Measurements from ENCODE around the gene TTLL3.

Gene TTLL3

DNA sequence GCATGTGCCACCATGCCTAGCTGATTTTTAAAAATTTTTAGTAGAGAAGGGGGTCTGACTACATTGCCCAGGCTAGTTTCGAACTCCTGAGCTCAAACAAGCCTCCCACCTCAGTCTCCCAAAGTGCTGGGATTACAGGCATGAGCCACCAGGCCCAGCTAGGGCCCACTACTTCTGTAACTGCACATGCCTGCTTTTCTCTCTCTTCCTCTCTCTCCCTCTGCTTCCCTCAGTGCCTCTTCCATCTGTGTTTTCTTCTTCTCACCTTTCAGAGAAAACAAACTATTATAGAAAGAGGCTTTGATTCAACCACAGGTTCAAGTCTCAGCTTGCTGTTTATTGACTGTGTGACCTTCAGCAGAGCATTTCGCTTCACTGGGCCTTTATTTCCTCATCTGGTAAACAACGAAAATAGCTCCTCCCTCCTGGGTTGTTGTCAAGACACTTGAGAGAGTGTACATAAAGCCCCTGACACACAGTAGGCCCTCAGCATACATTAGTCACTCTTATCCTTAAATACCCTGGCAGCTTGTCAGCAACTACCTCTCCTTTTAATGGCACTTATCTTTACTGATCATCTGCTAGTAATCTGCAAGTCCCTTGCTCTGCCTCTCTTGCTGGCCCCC lies 28.0 kb upstream of the TTLL3 start:
- no peak for DNase-seq

DNA sequence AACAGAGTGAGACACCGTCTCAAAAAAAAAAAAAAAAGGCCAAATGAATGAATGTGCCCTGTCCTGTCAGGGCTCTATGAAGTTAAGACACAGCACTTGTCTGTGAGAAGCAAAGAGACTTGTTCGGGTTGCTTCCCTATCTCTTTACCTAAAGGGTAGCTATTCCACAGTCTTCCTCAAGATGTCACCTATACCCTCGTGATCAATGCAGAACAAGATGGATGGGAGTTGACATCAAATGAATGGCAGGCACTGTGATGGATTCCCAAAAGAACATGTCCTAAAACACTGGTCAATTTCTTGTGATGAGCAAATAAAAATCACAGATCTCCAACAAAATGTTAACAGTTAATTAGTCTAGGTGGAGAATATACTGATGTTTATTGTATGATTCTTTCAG lies 27.3 kb upstream of the TTLL3 start:
- DNase-seq: no peak

DNA sequence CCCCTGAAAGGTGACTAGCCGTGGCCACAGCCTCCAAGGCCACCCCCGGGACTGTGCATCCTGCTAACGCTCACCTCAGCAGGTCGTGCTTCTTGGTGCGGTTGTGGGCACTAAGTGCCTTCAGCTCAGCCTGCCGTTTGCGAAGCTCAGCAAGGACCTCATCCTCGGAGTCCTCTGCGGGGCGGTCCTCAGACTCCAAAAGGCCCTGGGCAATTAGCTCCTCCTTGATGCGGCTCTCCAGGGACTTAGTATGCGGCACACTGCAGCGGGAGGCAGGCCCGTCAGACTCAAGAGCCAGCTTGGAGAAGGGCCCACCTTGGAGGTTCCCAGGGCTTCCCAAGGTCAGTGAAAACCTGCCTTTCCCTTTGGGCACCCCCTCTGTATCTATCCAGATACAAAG lies 26.1 kb upstream of the TTLL3 start:
- no peak for DNase-seq

DNA sequence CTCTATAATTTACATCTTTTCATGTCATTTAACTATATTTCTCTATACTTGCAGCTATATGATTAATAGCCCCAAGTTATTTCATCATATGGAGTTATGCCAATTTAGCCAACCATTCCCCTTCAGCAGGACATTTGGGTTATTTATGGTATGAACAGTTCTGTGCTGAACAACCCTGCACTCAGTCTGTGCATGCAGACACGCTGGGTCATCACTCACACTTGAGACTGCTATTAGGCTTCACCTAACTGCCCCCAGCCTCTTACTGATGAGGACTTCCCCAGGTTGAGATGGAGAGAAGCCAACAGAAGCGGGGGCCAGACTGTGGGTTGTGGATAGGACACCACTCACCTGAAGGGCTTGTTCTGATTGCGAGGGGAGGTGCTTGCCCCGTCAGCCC lies 25.1 kb upstream of the TTLL3 start:
- DNase-seq: no peak

DNA sequence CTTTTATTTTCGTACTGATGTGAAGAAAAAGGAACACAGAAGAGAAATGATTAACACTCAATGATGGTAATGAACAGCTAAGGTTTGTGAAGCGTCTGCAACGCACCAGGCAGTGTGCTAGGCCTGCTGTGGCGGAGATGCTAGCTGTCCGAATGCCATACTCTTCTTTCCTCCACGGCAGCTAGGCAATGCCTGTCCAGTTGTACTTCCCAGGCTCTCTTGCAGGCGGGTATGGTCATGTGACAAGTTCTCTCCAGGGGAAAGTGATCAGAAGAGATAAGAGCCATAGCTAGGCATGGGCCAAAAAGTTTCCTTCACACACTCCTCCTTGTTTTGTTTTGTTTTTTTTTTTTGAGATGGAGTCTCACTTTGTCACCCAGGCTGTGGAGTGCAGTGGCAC lies 24.5 kb upstream of the TTLL3 start:
- no peak for DNase-seq

DNA sequence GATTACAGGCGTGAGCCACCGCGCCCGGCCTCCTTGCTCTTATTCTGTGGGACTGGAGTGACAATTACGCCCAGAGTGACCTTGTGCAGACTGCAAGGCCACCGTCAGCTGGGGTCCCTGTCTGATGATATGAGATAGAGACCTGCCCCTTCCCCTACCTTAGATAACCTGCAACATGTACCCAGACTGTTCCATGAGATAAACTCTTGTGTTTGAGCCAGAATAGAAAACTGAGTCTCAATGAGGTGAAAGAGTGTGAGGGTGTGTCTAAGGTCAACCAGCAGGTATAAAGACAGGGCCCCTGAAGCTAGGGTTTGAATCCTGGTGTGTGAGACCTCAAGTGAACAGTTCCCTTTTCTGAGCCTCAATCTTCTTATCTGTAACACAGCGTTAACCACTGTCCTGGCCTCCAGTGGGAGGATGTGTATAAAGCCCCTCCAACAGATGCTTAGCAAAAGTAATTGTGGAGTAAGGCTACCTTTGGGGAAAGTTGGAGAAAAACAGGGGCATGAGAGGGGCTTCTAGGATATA lies 23.8 kb upstream of the TTLL3 start:
- DNase-seq: no peak

DNA sequence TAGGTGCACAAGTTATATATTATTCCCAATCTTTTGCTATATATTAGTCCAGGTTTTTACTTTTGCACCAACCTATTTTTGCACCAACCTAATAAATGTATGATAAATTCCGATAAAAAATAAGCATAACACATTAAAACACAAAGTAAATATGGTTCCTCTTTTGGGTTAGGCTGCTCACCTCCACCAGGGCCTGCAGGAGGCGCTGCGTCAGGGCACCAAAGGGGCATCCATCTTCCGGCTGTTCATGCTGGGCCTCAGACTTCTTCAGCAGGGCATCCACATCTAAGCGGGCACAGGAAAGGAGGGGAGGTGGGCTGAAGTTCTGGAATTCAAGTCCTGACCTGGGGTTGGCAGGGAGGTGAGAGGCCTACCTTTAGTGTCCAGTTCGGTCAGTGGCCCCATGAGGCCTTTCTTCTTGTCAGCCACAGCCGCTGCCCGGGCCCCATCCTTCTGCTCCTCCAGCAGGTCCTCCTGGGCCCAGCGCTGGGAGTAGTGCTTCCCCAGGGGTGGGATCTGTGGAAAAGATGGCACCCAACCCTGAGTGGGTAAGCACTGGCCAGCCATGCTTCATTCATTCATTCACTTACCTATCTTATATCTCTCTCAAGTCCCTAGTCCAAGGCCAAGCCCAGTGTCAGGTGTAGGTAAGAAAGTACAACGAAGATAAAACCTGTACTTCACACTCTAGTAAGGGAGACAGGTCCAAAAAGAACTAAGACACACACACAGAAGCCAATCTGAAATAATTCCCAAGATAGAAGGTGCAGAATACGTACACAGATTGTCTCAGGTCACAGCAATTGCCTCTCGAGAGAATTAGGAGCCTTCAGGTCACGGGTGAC lies 23.0 kb upstream of the TTLL3 start:
- DNase-seq: no peak

DNA sequence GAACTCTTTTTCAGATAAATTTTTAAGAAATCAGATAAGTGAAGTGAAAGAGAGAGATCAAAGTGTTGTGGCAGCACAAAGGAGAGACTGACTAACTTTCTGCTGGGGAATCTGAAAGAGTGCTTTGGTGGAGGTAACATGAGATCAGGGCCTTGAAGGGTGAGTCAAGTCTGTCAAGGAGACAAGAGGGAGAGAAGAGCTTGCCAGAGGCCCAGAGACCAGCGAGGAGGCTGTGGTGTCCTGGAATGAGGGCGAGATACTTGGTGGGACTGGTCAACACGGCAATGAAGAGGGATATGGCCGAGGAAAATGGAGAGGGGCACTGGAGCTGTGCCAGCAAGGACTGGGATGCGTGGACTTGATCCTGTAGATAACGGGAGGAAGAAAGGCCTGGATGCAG lies 22.3 kb upstream of the TTLL3 start:
- DNase-seq: no peak

DNA sequence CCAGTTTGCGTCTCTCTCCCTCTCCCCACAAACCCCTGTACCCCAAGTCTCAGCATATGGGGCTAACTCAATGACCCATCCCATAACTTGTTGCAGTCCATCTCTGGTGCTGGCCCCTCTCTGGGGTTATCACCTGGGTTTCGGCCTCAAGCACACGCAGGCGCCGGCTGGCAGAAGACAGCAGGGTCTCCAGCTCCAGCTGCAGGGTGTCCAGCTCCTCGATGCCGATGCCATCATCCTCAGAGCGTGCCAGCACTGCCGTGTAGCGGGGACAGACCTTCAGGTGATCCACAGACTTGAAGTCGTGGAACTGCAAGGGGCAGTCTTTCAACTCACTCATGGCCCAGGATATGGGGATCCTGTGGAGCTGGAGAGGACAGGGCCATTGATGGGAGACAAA lies 18.9 kb upstream of the TTLL3 start:
- DNase-seq: no peak

DNA sequence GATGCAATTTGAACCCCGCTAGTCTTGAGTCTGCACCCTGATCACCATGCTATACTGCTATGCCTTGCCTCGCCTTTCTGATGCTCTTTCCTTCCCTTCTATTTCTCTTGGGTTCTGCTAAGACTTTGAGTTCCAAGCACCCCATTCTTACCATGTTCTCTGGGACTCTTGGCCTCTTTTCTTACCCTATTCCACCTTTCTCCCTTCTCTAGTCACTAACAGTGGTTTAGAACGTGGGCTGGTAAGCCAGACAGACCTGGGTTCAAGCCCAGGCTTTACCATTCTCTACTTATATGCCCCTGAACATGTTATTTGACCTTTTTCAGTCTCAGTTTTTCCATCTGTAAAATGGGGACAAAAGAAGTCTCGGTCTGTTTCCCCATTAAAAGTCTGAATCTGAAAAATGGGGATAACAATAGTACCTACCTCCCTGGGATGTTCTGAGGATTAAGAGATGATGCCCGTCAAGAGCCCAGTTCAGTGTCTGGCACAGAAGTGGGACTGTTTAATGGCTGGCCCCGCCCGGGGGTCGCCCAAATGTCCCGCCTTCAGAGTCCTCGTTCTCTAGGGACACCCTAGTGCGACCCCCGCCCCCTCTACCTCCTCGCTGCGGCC lies 18.2 kb upstream of the TTLL3 start:
- no peak for DNase-seq

DNA sequence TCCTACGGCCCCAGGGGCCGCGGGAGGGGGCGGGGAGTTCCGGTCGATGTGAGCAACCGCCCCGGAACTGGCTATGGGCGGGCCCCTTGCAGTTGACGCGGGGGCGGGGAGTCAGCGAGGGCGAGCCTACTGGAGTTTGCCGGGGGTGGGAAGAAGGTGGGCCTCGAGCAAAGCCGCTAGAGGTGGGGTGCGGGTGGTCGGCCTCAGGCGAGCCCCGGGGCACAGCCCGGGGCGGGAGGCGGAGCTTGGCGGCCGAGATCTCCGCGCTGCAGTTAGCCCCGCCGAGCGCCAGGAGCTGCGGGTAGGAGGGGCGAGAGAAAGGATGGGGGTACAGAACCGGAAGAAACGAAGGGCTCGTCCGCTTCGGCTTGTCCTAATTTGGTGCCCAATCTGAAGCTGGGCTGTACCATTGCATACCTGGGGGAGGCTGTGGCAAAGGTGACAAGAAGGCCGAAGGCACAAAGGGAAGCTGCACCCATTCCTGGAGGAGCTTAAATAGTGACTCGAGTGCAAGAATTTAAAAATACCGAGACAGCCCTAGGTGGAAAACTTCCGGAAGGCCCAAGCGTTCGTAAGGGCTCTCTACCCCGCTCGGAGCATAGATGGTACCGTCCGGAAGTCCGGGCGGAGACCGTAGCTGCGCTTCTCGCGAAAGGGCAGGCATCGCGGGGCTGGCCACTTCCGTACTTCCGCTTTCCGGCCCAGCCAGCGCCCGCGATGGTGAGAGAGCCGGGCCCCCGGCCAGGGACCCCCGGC lies 17.5 kb upstream of the TTLL3 start, which contains the start of the genes ARPC4 and TADA3:
ARPC4 (plus strand) TSS at position 678 of the 756 bp plus-strand sequence; CDS start at position 718, 40 bp downstream.
TADA3 (minus strand) TSS at position 69 of the 756 bp plus-strand sequence. CDS start 1,007 bp downstream, outside the sequence.
- peak; percentile 89 for DNase-seq

DNA sequence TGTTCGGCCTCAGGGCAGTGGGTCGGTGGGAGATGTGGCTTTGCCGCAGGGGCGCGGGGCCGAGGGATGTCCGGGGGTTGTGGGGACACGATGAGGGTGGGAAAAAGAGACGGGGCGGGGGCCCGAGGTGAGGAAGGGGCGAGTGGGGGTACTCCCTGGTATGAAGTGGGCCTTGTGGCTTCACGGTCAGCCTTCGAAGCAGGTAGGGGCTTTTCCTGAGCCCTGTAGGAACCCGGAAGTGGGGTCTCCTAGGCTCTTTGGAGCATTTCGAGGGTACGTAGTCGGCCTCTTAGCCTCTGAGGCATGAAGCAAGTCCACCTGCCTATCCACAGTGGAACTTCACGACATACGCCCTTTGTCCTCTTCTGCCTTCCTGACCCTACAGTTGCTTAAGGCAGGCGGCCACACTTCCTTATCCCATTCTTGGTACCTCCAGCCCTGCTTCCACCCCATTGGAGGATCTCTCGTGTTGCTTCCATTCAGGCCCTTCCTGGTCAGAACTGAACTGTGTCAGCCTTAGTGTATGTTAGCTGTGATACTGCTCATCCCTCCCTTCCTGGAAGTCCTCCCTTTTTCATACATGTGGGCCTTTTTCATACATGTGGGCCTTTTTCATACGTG lies 16.8 kb upstream of the TTLL3 start:
- DNase-seq: no peak

DNA sequence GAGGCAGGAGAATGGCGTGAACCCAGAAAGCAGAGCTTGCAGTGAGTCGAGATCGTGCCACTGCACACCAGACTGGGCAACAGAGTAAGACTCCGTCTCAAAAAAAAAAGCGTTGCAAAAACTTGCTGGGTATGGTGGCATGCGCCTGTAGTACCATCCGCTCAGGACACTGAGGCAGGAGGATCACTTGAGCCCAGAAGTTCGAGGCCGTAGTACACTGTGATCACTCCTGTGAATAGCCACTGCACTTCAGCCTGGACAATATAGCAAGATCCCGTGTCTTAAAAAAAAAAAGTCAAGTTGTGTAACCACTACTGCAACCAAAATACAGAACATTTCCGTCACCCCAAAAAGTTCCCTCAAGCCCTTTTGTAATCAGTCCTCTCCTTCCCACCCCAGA lies 15.7 kb upstream of the TTLL3 start:
- DNase-seq: no peak

DNA sequence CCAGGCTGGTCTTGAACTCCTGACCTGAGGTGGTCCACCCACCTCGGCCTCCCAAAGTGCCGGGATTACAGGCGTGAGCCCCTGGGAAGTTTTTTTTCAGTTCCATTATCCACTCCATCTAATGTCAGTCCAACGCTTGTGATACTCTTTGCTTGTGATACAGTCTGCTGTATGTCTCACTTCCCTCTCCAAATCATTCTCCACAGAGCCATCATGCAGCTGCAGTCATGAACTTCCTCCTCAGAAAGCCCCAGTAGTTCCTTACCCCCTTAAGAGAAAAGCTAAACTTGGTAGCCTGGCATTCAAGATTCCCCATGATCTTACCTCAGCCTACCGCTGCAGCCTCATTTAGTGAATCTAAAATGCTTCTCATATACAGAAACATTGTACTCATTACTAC lies 14.9 kb upstream of the TTLL3 start:
- DNase-seq: no peak

DNA sequence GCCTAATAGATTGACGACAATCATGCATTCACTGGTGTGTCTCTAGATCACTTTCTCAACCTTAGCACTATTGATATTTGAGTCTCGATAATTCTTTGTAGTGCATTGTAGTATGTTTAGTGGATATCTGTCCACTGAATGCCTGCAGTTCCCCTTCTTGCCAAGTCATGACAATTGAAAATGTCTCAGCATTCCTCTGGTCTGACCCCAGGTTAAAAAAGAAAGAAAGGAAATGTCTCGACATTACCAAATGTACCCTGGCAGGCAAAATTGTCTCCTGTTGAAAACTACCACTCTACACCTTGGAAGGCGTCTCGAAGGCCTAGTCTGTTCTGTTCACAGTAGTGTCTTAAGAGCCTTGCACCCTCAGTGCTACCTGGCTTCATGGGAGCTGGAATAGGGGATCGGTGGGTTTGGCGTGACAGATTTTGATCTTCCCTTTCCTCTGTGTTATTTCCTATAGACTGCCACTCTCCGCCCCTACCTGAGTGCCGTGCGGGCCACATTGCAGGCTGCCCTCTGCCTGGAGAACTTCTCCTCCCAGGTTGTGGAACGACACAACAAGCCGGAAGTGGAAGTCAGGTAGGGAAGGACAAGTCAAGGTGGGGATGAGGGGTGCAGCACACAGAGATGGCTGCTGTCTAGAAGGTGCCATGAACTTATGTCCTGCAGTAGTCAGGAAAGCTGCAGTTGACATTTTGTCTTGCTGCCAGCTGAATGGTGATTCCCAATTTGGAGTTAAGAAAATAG lies 12.7 kb upstream of the TTLL3 start:
- no peak for DNase-seq

DNA sequence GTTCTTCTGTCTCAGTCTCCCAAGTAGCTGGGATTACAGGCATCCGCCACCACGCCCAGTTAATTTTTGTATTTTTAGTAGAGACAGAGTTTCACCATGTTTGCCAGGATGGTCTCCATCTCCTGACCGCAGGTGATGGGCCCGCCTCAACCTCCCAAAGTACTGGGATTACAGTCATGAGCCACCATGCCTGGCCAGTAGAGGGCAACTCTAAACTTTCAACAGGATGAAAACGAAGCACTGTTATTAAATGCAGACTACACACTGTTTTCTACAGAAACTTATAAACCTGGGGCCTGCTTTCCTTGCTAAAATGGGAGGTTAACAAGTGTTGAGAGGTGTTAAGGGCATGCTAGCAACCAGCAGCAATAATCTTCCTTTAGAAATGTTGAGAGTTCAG lies 9.5 kb upstream of the TTLL3 start:
- no peak for DNase-seq

DNA sequence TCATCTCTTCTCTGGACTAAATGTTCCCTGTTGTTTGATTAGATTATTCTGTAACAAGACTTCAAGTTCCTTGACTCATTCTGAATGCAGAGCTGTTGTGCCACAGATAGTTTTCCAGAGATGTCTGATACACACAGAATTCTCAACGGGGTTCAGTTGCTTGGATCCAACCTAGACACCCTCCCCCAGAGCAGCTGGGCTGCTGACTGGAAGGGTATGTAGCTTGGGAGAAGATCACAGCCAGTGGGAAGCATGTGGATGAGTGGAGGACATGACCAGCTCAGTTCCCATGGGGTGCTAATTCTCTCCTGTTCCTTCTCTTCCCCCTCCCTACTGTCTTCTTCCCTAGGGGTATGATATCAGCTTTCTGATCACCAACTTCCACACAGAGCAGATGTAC lies 6.6 kb upstream of the TTLL3 start:
- no peak for DNase-seq

DNA sequence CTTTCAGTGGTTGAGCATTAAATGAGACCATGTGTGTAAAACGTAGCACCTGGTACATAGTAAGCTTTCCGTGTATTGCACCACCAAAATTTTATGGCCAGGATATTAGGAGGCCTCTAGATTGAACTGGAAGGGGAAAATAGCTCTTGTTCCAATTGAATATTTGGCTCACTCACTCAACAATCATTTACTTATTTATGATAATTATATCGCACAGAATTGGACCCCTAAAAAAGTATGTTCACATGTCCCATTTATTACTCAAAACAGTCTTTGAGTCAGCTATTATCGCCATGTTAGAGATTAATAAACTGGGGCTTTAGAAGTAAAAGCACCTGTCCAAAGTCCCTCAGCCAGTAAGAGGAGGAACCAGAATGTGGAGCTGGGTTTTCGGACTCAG lies 5.1 kb upstream of the TTLL3 start:
- DNase-seq: no peak

DNA sequence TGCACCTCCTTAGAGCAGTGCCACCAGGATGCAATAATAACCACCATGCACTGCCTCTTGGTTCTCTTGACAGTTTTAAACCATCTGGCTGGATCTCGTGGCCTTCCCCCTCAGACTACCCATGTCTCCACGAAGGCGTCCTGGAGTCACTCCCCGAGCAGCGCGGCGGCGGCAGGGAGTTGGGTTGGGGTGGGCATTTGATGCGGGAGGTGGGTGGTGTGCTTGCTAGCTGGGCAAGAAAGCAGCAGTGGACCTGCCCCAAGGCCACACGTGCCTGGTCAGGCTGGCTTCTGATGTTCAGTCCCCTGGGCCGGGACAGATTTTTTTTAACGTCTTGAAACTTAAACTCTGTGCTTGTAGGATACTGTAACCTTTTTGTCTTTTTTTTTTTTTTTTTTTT lies 3.9 kb upstream of the TTLL3 start:
- no peak for DNase-seq

DNA sequence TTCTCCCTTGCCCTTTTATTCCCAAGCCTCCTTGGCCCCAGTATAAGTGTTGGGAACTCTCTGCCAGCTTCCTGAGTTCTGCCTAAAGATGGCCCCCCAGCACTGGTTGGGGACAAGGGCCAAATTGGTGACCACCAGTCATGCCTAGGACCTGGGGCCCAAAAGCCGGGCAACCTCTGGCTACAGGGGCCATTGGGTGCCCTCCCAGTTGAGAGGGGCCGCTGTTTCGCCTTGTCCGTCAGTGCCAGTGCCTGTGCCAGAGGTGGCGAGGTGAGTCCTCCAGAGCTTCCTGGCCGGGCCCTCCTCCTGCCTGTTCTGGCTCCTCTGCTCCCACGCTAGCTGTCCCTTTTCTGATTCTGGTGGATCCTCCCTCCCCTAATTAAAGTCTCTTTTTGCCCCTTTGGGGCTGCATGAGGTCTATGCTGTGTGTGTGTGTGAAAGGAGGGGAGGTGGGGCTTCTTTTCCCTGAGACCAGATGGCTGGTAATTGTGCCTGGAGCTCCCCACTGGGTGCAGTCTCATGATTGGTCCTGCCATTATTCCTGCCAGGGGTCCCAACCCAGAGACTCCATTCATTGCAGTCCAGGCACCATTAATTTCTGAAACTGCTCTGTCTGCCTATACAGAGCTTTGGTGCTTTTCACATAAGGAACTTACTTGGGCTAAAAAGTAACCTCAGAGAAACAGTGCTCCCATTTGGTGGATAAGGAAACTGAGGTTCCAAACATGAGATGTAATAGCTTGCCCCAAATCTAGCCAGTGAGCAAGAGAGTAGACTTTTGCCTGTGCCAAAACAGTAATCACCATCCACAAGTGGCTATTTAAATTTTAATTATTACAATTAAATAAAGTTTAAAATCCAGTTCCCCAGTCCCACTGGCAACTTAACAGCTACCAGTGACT lies 3.1 kb upstream of the TTLL3 start:
- DNase-seq: no peak

DNA sequence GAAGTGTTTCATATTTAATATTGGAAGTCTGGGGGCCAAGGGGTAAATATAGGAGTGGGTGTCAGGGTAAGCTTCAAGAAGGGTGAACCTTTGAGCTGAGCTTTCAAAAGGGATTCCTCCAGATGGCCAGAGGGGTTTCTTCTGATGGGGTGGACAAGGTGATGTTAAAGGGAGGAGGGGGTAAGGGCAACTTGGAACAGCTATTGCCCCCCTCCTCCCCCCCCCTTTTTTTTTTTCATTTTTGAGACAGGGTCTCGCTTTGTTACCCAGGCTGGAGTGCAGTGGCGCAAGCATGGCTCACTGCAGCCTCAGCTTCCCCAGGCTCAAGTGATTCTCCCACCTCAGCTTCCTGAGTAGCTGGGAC lies 2.1 kb upstream of the TTLL3 start:
- DNase-seq: no peak

Measured in NCI-H774 (cell line).